SW480 (cell line): ENCODE data around the gene HGFAC.
"Not testable (repeated sequence)": the region's sequence is repeated elsewhere in the genome, so short reads cannot be mapped to it uniquely, and the experiment has no call there.

Experiments used
- DNase-seq: peaks from one replicate; pipeline ENCODE4 v3.0.0-alpha.2; 2016; ENCODE audit warnings: low spot score

The HGFAC gene

GRCh38 chr4:3442959-3443749 is 1.4 kb downstream of the HGFAC start:
- DNase-seq, result peak; percentile 15

GRCh38 chr4:3443750-3444309 is 2.1 kb downstream of the HGFAC start:
- no peak for DNase-seq

GRCh38 chr4:3444351-3445110 is 2.8 kb downstream of the HGFAC start:
- DNase-seq, result no peak

DNA sequence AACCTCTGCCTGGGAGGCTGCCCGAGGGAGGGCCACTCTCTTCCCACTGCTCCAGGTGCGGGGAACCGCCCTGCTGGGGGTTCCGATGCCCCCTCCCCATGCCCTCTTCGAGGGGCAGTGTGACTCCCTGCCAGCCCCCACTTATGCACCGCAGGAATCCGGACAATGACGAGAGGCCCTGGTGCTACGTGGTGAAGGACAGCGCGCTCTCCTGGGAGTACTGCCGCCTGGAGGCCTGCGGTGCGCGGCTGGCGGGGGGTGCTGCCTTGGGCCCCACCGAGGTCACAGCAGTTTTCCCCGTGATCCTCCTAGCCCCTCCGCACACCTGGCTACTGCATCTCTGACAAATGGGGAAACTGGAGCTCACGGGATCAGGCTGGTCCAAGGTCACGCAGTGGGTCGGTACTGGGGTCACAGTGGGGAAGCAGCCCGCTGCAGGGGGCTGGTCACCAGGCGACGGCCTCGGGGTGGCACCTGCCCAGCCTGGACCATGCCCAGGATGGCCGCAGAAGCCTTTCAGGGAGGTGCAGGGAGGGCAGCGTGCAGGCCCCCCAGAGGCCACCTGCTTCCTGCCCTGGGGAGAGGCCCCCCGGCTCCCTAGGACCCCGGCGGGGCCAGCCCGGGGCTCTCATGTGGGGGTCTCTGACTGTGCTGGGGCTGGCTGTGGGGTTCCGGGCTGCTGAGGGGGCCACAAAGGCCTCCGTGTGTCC is 3.5 kb downstream of the HGFAC start:
- DNase-seq, result no peak

GRCh38 chr4:3445829-3446545 is 4.2 kb downstream of the HGFAC start:
- no peak for DNase-seq

DNA sequence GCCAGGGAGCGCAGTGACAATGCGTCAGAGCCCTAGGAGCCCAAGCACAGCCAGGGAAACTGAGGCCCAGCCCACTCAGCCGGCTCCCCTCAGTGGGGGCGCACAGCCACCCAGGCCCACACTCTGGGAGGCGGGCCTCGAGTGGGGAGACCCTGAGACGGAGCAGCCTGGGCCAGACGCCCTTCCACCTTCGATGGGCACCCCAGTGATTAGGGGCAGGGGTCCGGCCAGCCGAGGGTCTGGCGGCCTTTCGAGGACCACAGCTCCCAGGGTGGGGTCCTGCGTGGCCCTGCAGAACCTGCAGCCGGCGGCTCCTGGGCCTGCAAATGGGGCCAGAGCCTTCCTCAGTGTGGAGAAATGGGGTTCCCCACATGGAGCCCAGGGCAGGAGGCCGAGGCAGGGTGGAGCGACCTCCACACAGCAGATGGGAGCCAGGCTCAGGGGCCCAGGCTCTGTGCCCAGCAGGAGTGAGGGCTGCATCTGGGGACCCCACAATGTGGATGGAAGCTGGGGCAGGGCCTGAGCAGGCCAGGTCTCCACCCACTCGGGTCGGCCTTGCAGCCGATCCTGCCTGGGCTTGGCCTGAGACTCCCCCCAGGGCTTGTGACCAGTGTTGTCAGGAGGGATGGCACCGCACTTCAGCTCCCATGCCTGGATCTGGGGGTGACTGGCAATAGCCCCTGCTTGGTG is 5.0 kb downstream of the HGFAC start:
- DNase-seq, result no peak

DNA sequence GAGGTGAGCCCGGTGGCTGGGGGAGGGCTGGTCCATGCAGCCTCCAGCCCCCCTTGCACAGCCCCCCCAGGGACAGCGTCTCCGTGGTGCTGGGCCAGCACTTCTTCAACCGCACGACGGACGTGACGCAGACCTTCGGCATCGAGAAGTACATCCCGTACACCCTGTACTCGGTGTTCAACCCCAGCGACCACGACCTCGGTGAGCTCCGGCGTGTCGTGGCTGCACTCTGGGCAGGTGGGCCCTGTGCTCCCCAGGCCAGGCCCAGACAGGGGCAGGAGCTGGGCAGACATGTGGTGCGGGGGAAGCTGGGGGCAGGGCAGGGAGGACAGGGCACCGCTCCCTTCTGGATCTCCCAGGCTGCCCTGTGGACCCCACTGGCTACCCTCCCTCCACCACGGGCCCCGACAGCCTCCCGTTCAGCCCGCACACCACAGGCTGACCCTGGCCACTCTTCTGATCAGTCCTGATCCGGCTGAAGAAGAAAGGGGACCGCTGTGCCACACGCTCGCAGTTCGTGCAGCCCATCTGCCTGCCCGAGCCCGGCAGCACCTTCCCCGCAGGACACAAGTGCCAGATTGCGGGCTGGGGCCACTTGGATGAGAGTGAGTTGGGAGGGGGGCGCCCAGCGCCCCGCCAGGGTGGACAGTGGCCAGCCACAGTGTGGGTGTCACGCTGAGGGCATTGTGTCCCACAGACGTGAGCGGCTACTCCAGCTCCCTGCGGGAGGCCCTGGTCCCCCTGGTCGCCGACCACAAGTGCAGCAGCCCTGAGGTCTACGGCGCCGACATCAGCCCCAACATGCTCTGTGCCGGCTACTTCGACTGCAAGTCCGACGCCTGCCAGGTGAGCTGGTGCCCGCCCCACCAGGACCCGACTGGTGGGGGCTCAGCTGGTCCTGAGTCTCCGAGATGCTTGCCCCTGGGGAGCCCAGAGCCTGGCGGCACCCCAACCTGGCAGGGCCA is 5.9 kb downstream of the HGFAC start:
- DNase-seq, result no peak

- no peak for DNase-seq
Measured at GRCh38 chr4:3449047-3449573, 7.3 kb downstream of the HGFAC start.

DNA sequence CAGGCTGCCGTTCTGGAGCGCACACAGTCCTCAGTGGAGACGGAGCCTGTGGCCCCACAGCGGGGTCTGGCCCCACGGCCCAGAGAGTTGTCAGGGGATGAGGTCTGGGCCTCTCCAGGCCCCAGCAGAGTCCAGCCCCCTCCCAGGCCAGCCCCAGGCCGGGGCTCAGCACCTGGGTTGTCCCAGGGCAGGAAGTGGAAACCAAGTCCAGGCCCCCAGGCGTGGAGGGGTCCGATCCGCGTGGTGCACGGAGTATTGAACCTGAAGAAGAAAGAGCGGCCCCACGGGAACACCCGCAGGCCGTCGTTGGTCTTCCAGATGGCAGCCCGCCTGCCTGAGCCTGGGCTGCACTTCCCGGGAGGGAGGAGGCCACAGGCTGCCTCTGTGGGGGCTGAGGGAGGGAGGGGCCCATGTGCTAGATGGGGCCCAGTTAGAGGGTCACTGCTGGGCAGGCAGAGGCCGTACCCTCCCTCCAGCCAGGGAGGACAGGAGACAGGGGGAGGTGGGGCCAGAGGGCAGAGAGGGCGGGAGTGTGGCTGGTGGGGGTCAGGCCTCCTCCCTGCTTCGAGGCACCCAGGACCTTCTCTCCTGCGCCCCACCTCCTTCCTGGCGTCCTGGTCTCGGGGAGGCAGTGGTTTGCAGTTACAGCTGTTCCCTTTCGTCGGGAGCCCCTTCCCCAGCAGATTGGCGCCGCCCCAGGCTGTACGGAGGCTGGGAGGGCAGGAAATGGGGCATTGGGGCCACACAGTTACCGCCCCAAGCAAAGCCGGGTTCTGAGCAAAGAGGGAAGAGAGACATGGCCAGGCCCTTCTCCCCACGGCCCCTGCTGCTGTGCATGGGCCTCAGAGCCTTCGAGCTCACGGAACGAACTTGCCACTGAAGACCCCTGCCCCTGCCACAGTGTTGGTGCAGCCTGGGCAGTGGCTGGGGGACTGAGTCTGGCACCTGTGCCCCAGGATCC is 8.1 kb downstream of the HGFAC start:
- DNase-seq, result no peak

DNA sequence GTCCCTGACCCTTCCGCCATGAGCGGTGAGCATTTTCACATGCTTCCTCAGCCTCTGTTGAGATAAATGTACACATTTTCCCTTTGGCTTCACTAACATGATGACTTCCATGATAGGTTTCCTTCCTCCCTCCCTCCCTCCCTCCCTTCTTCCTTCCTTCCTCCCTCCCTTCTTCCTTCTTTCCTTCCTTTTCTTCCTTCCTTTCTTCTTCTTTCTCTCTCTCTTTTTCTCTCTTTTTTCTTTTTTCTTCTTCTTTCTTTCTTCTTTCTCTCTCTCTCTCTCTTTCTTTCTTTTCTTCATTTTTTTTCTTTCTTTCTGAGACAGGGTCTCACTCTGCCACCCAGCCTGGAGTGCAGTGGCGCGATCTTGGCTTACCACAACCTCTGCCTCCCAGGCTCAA is 8.9 kb downstream of the HGFAC start:
- no peak for DNase-seq

DNA sequence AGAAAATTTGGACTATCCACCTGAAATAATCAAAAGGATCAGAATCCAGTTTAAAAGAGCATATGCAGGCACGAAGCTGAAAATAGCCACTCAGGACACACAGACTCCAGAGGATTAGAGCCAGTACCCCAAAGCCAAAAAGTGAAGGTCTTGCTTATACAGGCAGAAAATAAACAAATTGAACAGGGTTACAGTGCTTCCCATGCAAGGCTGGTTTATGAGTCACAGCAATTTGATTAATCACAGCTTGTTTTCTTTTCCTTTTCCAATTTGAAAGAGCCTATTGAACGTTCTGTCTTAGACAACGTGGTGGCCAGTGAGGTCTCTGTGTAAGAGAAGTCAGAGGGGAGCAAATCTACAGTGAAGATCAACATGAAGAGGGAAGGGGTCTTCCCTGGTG is 10.2 kb downstream of the HGFAC start:
- no peak for DNase-seq

GRCh38 chr4:3452376-3452775 is 10.6 kb downstream of the HGFAC start:
- DNase-seq, result peak; percentile 43

- DNase-seq, result not testable (repeated sequence)
Measured at GRCh38 chr4:3455596-3455995, 13.8 kb downstream of the HGFAC start.

DNA sequence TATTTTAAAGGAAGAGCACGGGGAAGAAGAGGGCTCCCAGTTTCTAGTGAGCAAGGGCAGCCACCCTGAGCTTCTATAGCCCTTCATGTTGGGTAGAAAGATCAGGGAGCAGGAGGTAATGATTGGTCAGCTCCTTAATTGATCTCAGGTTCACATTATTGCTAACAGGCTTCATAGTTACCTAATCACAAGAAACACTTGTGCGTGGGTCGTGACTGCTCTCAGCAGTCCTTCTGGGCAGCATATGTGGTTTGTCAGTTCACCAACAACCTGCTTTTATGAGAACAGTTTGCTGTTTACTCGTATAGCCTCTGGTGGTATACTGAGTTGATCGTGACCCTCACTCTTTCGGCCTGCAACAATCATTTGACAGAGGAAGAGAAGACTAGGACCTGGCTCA is 16.6 kb downstream of the HGFAC start:
- no peak for DNase-seq

- not testable (repeated sequence) for DNase-seq
Measured at GRCh38 chr4:3459156-3459555, 17.4 kb downstream of the HGFAC start.

DNA sequence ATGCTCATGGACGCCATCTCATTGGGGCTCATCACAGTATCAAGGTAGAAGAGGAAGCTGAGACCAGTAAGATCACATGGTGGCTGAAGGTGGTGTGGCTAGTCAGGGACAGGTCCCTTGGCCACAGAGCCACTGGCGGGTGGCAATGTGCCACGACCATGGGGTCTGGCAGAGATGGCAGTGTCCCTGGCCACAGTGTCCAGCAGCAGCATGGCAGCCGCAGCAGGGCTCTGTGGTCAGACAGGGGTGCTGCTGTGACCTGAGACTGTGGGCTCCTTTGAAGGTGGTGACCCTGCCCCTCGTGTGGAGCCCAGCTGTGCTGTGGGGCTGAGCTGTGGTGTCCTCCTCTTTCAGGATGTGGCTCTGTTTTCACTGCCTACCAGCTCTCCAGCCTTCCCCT is 19.2 kb downstream of the HGFAC start:
- no peak for DNase-seq

GRCh38 chr4:3461515-3462291 is 19.9 kb downstream of the HGFAC start:
- DNase-seq, result peak; percentile 92

DNA sequence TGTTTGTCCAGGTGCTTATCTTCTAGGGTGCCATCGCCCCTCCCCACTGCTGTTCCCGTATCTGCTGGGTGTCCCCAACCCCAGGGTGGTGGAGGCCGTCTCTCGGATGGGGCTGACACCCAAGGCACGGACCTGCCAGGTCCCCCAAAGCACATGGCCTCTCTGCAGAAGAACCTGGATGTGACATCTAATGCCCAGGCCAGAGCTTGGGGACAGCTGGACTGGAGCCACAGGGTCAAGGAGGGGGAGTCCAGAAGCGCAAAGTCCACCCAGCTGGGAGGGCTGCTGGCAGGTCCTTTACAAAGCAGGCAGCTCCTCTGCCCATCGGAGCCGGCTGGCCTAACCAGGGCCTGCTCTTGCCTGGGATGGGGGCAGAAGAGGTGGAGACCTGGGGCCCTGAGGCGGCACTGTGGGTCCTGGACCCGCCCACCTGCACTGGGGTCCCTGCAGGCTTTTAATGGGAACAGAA is 20.6 kb downstream of the HGFAC start:
- no peak for DNase-seq
